Measurements from ENCODE around the gene PRPF40A.

Gene PRPF40A

DNA sequence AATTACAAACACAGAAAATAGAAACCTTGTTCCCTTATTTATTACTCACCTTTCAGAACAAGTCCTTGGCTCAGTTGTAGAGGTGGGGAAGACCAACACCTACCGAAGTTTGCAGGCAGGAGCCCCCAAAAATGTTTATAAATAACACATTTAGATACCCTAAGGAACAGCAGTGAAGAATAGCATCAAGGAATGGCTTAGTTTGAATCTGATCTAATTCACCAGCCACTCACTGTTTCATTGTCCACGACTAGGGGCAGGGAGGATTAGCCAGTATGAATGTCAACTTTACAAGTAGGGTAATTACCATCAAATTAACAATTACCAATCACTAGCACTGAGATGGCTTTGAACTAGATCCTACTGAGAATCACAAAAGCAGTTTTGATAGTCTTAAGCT, 65.4 kb downstream of the PRPF40A start:
- no peak for ATAC-seq (ENCODE audit: insufficient read depth, low read depth)

GRCh38 chr2:152650768-152651371, 66.4 kb downstream of the PRPF40A start:
- Histone ChIP-seq H3K36me3 (ENCODE audit: insufficient read depth, low read length) (peaks cover 30% of the 10 kb centered on the region), H3K27me3 (ENCODE audit: insufficient read depth, low read length, poor library complexity) (no peaks in the 10 kb centered on the region), H3K9me3 (ENCODE audit: insufficient read depth, low read length, severe bottlenecking) (no peaks in the 10 kb centered on the region)

More for the DNA sequence above, 65.4 kb downstream of the PRPF40A start:
- DNase-seq = no peak
- no peak overlapping the region for H3K4me3 ChIP-seq (ENCODE audit: low read depth in 1 of 2, low read length in 2 of 2)
- H3K9ac ChIP-seq (ENCODE audit: low read depth, low read length) = no peak overlapping the region
- no peak overlapping the region for H3K4me2 ChIP-seq (ENCODE audit: insufficient read depth, low read length)
- peaks cover 40% of the 10 kb centered on the region for H3K36me3 ChIP-seq (ENCODE audit: insufficient read depth, low read length)
- H3K79me2 ChIP-seq (ENCODE audit: insufficient read depth, low read length) = no peaks in the 10 kb centered on the region
- no peak overlapping the region for H2AFZ ChIP-seq (ENCODE audit: low read depth, low read length)
- H3K9me3 ChIP-seq (ENCODE audit: insufficient read depth, low read length, severe bottlenecking) = no peaks in the 10 kb centered on the region
- TF ChIP-seq CTCF (IDR thresholded peaks at IDR 0.05; ENCODE audit: borderline replicate concordance, extremely low read depth, low read length, poor library complexity, severe bottlenecking) (no peak), EZH2 (IDR thresholded peaks at IDR 0.05; ENCODE audit: borderline replicate concordance, low read depth, low read length, severe bottlenecking) (no peak)
- no peaks in the 10 kb centered on the region for H3K27me3 ChIP-seq (ENCODE audit: insufficient read depth, low read length, poor library complexity)
- H3K4me1 ChIP-seq (ENCODE audit: insufficient read depth, low read length) = no peaks in the 10 kb centered on the region
- H4K20me1 ChIP-seq (ENCODE audit: insufficient read depth, low read length) = no peaks in the 10 kb centered on the region
- H3K27ac ChIP-seq (ENCODE audit: low read length) = no peak overlapping the region

GRCh38 chr2:152649997-152650396, 67.3 kb downstream of the PRPF40A start:
- H3K27ac ChIP-seq (ENCODE audit: low read length) = no peak overlapping the region
- no peaks in the 10 kb centered on the region for H3K27me3 ChIP-seq (ENCODE audit: insufficient read depth, low read length, poor library complexity)
- H3K4me1 ChIP-seq (ENCODE audit: insufficient read depth, low read length) = no peaks in the 10 kb centered on the region

More at GRCh38 chr2:152650768-152651371, 66.4 kb downstream of the PRPF40A start:
- H3K27ac ChIP-seq (ENCODE audit: low read length) = no peak overlapping the region
- H3K79me2 ChIP-seq (ENCODE audit: insufficient read depth, low read length) = no peaks in the 10 kb centered on the region
- H3K4me2 ChIP-seq (ENCODE audit: insufficient read depth, low read length) = no peak overlapping the region
- no peak for ATAC-seq (ENCODE audit: insufficient read depth, low read depth)
- no peak for DNase-seq
- H2AFZ ChIP-seq (ENCODE audit: low read depth, low read length) = no peak overlapping the region
- no peak overlapping the region for H3K9ac ChIP-seq (ENCODE audit: low read depth, low read length)
- TF ChIP-seq CTCF (IDR thresholded peaks at IDR 0.05; ENCODE audit: borderline replicate concordance, extremely low read depth, low read length, poor library complexity, severe bottlenecking) (no peak), EZH2 (IDR thresholded peaks at IDR 0.05; ENCODE audit: borderline replicate concordance, low read depth, low read length, severe bottlenecking) (no peak)
- no peaks in the 10 kb centered on the region for H3K4me1 ChIP-seq (ENCODE audit: insufficient read depth, low read length)
- no peaks in the 10 kb centered on the region for H4K20me1 ChIP-seq (ENCODE audit: insufficient read depth, low read length)
- H3K4me3 ChIP-seq (ENCODE audit: low read depth in 1 of 2, low read length in 2 of 2) = no peak overlapping the region

More at GRCh38 chr2:152649997-152650396, 67.3 kb downstream of the PRPF40A start:
- ATAC-seq (ENCODE audit: insufficient read depth, low read depth) (no peak), DNase-seq (no peak)
- H3K9me3 ChIP-seq (ENCODE audit: insufficient read depth, low read length, severe bottlenecking) = no peaks in the 10 kb centered on the region
- H3K9ac ChIP-seq (ENCODE audit: low read depth, low read length) = no peak overlapping the region
- H4K20me1 ChIP-seq (ENCODE audit: insufficient read depth, low read length) = no peaks in the 10 kb centered on the region
- TF ChIP-seq CTCF (IDR thresholded peaks at IDR 0.05; ENCODE audit: borderline replicate concordance, extremely low read depth, low read length, poor library complexity, severe bottlenecking) = no peak
- H2AFZ ChIP-seq (ENCODE audit: low read depth, low read length) = no peak overlapping the region
- peaks cover 22% of the 10 kb centered on the region for H3K36me3 ChIP-seq (ENCODE audit: insufficient read depth, low read length)
- H3K4me3 ChIP-seq (ENCODE audit: low read depth in 1 of 2, low read length in 2 of 2) = no peak overlapping the region
- no peak overlapping the region for H3K4me2 ChIP-seq (ENCODE audit: insufficient read depth, low read length)
- no peaks in the 10 kb centered on the region for H3K79me2 ChIP-seq (ENCODE audit: insufficient read depth, low read length)
